Neural cell (in vitro differentiated cells): ENCODE results near the gene LRRC74B. TPM values are rescaled to one million over a fixed set of nuclear protein-coding genes. Genes with fewer than 3 reads are reported as not detected.

Experiments used
- H2AFZ ChIP-seq: fragments of 200-600, 300-800 bp; sonication (generic), shearing (Covaris generic); 2 replicates; pipeline ENCODE4 v1.6.0; 2014; ENCODE audit warnings: low read depth, mild to moderate bottlenecking, antibody characterized with exemption, low read length, moderate library complexity
- H3F3A ChIP-seq: fragments of 200-600 bp; shearing (Covaris generic); 2 replicates; pipeline ENCODE4 v1.6.1; 2016; ENCODE audit warnings: mild to moderate bottlenecking, moderate library complexity, mixed read lengths, antibody characterized with exemption, low read length; ENCODE audit not compliant: insufficient read depth, poor library complexity, severe bottlenecking
- H3K27ac ChIP-seq: fragments of 200-600, 300-800 bp; sonication (generic), shearing (Covaris generic); 2 replicates; pipeline ENCODE4 v1.5.1; 2014; ENCODE audit warnings: mild to moderate bottlenecking, low read length, moderate library complexity
- H3K27me3 ChIP-seq: fragments of 300-800, 200-600 bp; sonication (generic), shearing (Covaris generic); 2 replicates; pipeline ENCODE4 v1.6.0; 2014; ENCODE audit warnings: mild to moderate bottlenecking, low read depth, low read length, moderate library complexity; ENCODE audit not compliant: insufficient read depth
- H3K36me3 ChIP-seq: fragments of 300-800, 200-600 bp; sonication (generic), shearing (Covaris generic); 2 replicates; pipeline ENCODE4 v1.5.1; 2014; ENCODE audit warnings: mild to moderate bottlenecking, antibody characterized with exemption, low read length, moderate library complexity; ENCODE audit not compliant: insufficient read depth
- H3K4me2 ChIP-seq: fragments of 300-800, 200-600 bp; sonication (generic), shearing (Covaris generic); 2 replicates; pipeline ENCODE4 v1.6.0; 2014; ENCODE audit warnings: mild to moderate bottlenecking, low read length
- H3K4me3 ChIP-seq: fragments of 300-800, 200-600 bp; sonication (generic), shearing (Covaris generic); 2 replicates; pipeline ENCODE4 v1.5.1; 2014; ENCODE audit warnings: mild to moderate bottlenecking, low read length, moderate library complexity
- H3K79me2 ChIP-seq: fragments of 200-600 bp; shearing (Covaris generic); replicated peaks from 2 replicates; pipeline ENCODE4 v1.6.0; 2014; ENCODE audit warnings: mild to moderate bottlenecking, low read length, moderate library complexity; ENCODE audit not compliant: insufficient read depth
- H3K9ac ChIP-seq: fragments of 300-800, 200-600 bp; sonication (generic), shearing (Covaris generic); 2 replicates; pipeline ENCODE4 v1.6.1; 2016; ENCODE audit warnings: mild to moderate bottlenecking, low read length, mixed read lengths
- H3K9me2 ChIP-seq: fragments of 200-600 bp; shearing (Covaris generic); 2 replicates; pipeline ENCODE4 v1.6.1; 2016; ENCODE audit warnings: mild to moderate bottlenecking, low read length, mixed read lengths; ENCODE audit not compliant: insufficient read depth
- H3K9me3 ChIP-seq: fragments of 200-600, 300-800 bp; sonication (generic), shearing (Covaris generic); 2 replicates; pipeline ENCODE4 v1.6.1; 2016; ENCODE audit warnings: mild to moderate bottlenecking, mixed run types, low read length, moderate library complexity, mixed read lengths
- H4K20me1 ChIP-seq: fragments of 200-600 bp; shearing (Covaris generic); 2 replicates; pipeline ENCODE4 v1.6.1; 2016; ENCODE audit warnings: mild to moderate bottlenecking, mixed run types; ENCODE audit not compliant: insufficient read depth
- CTCF ChIP-seq: fragments of 450-650 bp; IDR thresholded peaks from 2 replicates; pipeline ENCODE4 v1.5.1; 2014; ENCODE audit warnings: antibody characterized with exemption, mild to moderate bottlenecking, moderate library complexity; ENCODE audit not compliant: poor library complexity, severe bottlenecking
- EP300 ChIP-seq: fragments of 450-650 bp; conservative IDR thresholded peaks from 2 replicates; pipeline ENCODE4 v1.6.1; 2014; ENCODE audit warnings: antibody characterized with exemption, mild to moderate bottlenecking, moderate library complexity; ENCODE audit not compliant: poor library complexity, severe bottlenecking
- EZH2 ChIP-seq: fragments of 200-600, 300-800 bp; shearing (Covaris generic), sonication (generic); IDR thresholded peaks from 2 replicates; pipeline ENCODE4 v1.6.1; 2014; ENCODE audit warnings: antibody characterized with exemption, low read length, borderline replicate concordance, mild to moderate bottlenecking; ENCODE audit not compliant: insufficient read depth, poor library complexity, severe bottlenecking
- MXI1 ChIP-seq: fragments of 450-650 bp; conservative IDR thresholded peaks from 2 replicates; pipeline ENCODE4 v1.6.1; 2014; ENCODE audit warnings: antibody characterized with exemption, mild to moderate bottlenecking; ENCODE audit not compliant: poor library complexity, severe bottlenecking
- POLR2AphosphoS5 ChIP-seq: IDR thresholded peaks from 2 replicates; pipeline ENCODE4 v1.6.1; 2012
- RAD21 ChIP-seq: fragments of 450-650 bp; conservative IDR thresholded peaks from 2 replicates; pipeline ENCODE4 v1.6.1; 2014; ENCODE audit warnings: antibody characterized with exemption, mild to moderate bottlenecking, moderate library complexity
- REST ChIP-seq: IDR thresholded peaks from 2 replicates; pipeline ENCODE4 v1.6.1; 2012; ENCODE audit warnings: borderline replicate concordance
- SMC3 ChIP-seq: fragments of 450-650 bp; conservative IDR thresholded peaks from 2 replicates; pipeline ENCODE4 v1.6.1; 2014; ENCODE audit warnings: antibody characterized with exemption, mild to moderate bottlenecking, moderate library complexity; ENCODE audit not compliant: poor library complexity
- TAF1 ChIP-seq: IDR thresholded peaks from 2 replicates; pipeline ENCODE4 v1.6.1; 2012; ENCODE audit warnings: low read depth
- polyA minus RNA-seq: library from RNA; depleted of rRNA, polyadenylated mRNA; stranded (reverse); fragments of >200 nt; gene quantifications from 2 replicates; pipeline ENCODE4 v1.2.3, GENCODE V29; 2014
- polyA plus RNA-seq: library from polyadenylated mRNA; depleted of rRNA; stranded (reverse); fragments of >200 nt; gene quantifications from 2 replicates; pipeline ENCODE4 v1.2.3, GENCODE V29; 2014

Gene LRRC74B
- polyA plus RNA-seq = not detected in 2 replicates
- not detected in 2 replicates for polyA minus RNA-seq

GRCh38 chr22:21045585-21046294 is at the start of gene LRRC74B:
Gene LRRC74B, plus strand, starts transcription at chr22:21045946. Its CDS starts 41 bp downstream, at chr22:21045987.
- TF ChIP-seq CTCF = peak; percentile 24
- TF ChIP-seq SMC3 = peak; percentile 48
- TF ChIP-seq POLR2AphosphoS5 = peak; percentile 62
- peak; percentile 61 for TF ChIP-seq EP300
- no peak for TF ChIP-seq TAF1
- TF ChIP-seq MXI1 = peak; percentile 98
- TF ChIP-seq EZH2 = no peak
- TF ChIP-seq RAD21 = peak; percentile 40
- peak; percentile 38 for TF ChIP-seq REST
- H4K20me1 ChIP-seq = no peaks in the 10 kb centered on the region
- H2AFZ ChIP-seq = peak within 1 kb of the TSS; percentile 79
- peak within 1 kb of the TSS; percentile 69 for H3K4me3 ChIP-seq
- H3K36me3 ChIP-seq = no peaks in the 10 kb centered on the region
- no peaks in the 10 kb centered on the region for H3K9me2 ChIP-seq
- no peaks in the 10 kb centered on the region for H3F3A ChIP-seq
- no peaks in the 10 kb centered on the region for H3K79me2 ChIP-seq
- H3K9me3 ChIP-seq = no peaks in the 10 kb centered on the region
- peak within 1 kb of the TSS; percentile 61 for H3K4me2 ChIP-seq
- H3K9ac ChIP-seq = peak within 1 kb of the TSS; percentile 72
- H3K27me3 ChIP-seq = no peaks in the 10 kb centered on the region
- peak within 1 kb of the TSS; percentile 86 for H3K27ac ChIP-seq

- Histone ChIP-seq H4K20me1 (no peaks in the 10 kb centered on the region), H3K4me2 (no peak overlapping the region), H3K9ac (no peak overlapping the region), H3K27ac (no peak overlapping the region), H3K9me3 (no peaks in the 10 kb centered on the region), H3K9me2 (no peaks in the 10 kb centered on the region), H3K79me2 (peaks cover 3% of the 10 kb centered on the region), H3F3A (no peaks in the 10 kb centered on the region), H3K4me3 (no peak overlapping the region), H3K36me3 (no peaks in the 10 kb centered on the region), H3K27me3 (no peaks in the 10 kb centered on the region), H2AFZ (no peak overlapping the region)
- TF ChIP-seq SMC3 (no peak), POLR2AphosphoS5 (no peak), MXI1 (no peak), RAD21 (no peak), EP300 (no peak), CTCF (no peak), TAF1 (no peak), REST (no peak), EZH2 (no peak)
Observed at GRCh38 chr22:20996031-20996410, 49.7 kb upstream of the LRRC74B start.
